GM19238 (cell line): ENCODE results near the gene SYK.
A peak's percentile ranks its signal among the peaks of the same experiment; 100 is the strongest.

Experiments
- DNase-seq: peaks from one replicate; pipeline ENCODE4 v3.0.0; 2011; ENCODE audit warnings: low spot score; ENCODE audit not compliant: insufficient read length

SYK gene

GRCh38 chr9:90847971-90848370 is 46.4 kb downstream of the SYK start:
- no peak for DNase-seq

- no peak for DNase-seq
Observed at GRCh38 chr9:90848866-90849265, 47.2 kb downstream of the SYK start.

- DNase-seq, result no peak
Observed at GRCh38 chr9:90851444-90851843, 49.8 kb downstream of the SYK start.

GRCh38 chr9:90853945-90854344 is 52.3 kb downstream of the SYK start:
- DNase-seq, result no peak

GRCh38 chr9:90854637-90855175 is 53.1 kb downstream of the SYK start:
- DNase-seq, result no peak

GRCh38 chr9:90855208-90855902 is 53.7 kb downstream of the SYK start:
- DNase-seq, result no peak

- DNase-seq, result no peak
Observed at GRCh38 chr9:90857091-90857490, 55.5 kb downstream of the SYK start.

GRCh38 chr9:90857855-90858254 is 56.2 kb downstream of the SYK start:
- no peak for DNase-seq

- DNase-seq, result no peak
Observed at GRCh38 chr9:90858457-90858901, 56.9 kb downstream of the SYK start.

GRCh38 chr9:90860382-90860781 is 58.8 kb downstream of the SYK start:
- DNase-seq, result no peak

GRCh38 chr9:90860826-90861225 is 59.2 kb downstream of the SYK start:
- DNase-seq, result no peak

GRCh38 chr9:90861380-90861779 is 59.8 kb downstream of the SYK start:
- DNase-seq, result no peak

GRCh38 chr9:90861826-90862740 is 60.5 kb downstream of the SYK start:
- no peak for DNase-seq

GRCh38 chr9:90864779-90865178 is 63.2 kb downstream of the SYK start:
- no peak for DNase-seq

- DNase-seq, result no peak
Observed at GRCh38 chr9:90867101-90867500, 65.5 kb downstream of the SYK start.

- DNase-seq, result no peak
Observed at GRCh38 chr9:90868555-90868954, 66.9 kb downstream of the SYK start.

- no peak for DNase-seq
Observed at GRCh38 chr9:90869361-90869760, 67.7 kb downstream of the SYK start.

GRCh38 chr9:90870621-90871326 is 69.2 kb downstream of the SYK start:
- DNase-seq, result peak; percentile 16

- no peak for DNase-seq
Observed at GRCh38 chr9:90871327-90871935, 69.8 kb downstream of the SYK start.

GRCh38 chr9:90872835-90873294 is 71.2 kb downstream of the SYK start:
- no peak for DNase-seq

- no peak for DNase-seq
Observed at GRCh38 chr9:90873422-90873821, 71.8 kb downstream of the SYK start.
